GM10266 (cell line): ENCODE data around the gene ARHGEF28.

Experiments used
- DNase-seq: peaks from one replicate; pipeline ENCODE4 v3.0.0; 2012; ENCODE audit errors: extremely low spot score
- TF ChIP-seq, protein P1 (sequence below): IDR thresholded peaks from 2 replicates; pipeline ENCODE4 v1.5.1; 2012; ENCODE audit warnings: mild to moderate bottlenecking, low read depth; ENCODE audit not compliant: control insufficient read depth, insufficient read depth; ENCODE audit errors: missing control alignments

The ARHGEF28 gene

DNA sequence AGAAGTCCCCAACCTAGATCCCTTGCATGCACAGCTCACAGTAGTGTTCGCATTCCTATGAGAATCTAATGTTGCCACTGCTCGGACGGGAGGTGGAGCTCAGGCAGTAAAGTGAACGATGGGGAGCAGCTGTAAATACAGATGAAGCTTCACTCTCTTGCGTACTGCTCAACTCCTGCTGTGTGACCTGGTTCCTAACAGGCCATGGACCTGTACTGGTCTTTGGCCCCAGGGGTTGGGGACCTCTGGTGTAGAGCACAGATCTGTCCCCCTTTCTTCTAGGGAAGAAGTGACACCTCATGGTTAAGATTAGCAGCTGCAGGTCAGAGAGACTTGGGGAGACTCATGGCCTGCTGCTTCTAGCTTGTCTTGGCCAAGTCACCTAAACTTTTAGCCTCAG, 7.1 kb downstream of the ARHGEF28 start:
- TF ChIP-seq, protein P1, sequence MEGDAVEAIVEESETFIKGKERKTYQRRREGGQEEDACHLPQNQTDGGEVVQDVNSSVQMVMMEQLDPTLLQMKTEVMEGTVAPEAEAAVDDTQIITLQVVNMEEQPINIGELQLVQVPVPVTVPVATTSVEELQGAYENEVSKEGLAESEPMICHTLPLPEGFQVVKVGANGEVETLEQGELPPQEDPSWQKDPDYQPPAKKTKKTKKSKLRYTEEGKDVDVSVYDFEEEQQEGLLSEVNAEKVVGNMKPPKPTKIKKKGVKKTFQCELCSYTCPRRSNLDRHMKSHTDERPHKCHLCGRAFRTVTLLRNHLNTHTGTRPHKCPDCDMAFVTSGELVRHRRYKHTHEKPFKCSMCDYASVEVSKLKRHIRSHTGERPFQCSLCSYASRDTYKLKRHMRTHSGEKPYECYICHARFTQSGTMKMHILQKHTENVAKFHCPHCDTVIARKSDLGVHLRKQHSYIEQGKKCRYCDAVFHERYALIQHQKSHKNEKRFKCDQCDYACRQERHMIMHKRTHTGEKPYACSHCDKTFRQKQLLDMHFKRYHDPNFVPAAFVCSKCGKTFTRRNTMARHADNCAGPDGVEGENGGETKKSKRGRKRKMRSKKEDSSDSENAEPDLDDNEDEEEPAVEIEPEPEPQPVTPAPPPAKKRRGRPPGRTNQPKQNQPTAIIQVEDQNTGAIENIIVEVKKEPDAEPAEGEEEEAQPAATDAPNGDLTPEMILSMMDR, result no peak

GRCh38 chr5:73636408-73636807, 10.4 kb downstream of the ARHGEF28 start:
- TF ChIP-seq, protein P1, result no peak

More for the DNA sequence above, 7.1 kb downstream of the ARHGEF28 start:
- no peak for DNase-seq

GRCh38 chr5:73637565-73637964, 11.6 kb downstream of the ARHGEF28 start:
- no peak for DNase-seq
- TF ChIP-seq, protein P1, result no peak

More at GRCh38 chr5:73636408-73636807, 10.4 kb downstream of the ARHGEF28 start:
- DNase-seq, result no peak

DNA sequence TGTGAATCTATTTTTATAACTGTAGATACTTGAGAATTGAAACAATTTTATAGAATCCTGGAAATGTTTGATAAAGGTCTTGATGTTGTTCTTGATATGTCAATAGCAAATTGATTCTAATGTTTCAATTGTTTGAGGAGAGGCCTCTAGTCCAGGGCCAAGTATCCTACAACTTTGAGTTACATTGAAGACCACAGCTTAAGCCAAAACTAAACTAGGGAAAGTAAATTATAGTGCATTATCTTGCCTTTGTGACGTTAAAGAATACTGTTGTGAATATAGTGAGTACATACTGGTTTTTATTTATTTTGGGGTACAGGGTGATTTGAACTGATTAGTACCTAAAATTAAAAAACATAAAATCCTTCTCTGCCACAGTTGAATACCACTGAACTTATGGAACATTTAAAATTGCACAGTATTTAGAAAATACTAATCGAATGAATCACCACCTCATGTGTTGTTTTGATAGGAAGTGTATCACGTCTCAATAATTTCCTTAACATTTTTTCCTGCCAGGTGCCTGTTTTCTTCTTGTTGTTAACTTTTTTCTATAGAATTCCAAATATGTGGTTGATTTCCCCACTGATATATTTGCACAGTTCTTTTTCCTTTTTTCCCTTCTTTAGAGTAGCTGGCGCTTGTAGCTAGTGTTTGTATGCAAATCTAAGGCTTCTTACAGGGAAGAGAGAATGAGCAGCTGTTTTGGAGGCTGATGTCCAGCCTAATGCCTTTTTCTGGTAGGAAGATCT, 12.5 kb downstream of the ARHGEF28 start:
- no peak for DNase-seq
- TF ChIP-seq, protein P1, result no peak

DNA sequence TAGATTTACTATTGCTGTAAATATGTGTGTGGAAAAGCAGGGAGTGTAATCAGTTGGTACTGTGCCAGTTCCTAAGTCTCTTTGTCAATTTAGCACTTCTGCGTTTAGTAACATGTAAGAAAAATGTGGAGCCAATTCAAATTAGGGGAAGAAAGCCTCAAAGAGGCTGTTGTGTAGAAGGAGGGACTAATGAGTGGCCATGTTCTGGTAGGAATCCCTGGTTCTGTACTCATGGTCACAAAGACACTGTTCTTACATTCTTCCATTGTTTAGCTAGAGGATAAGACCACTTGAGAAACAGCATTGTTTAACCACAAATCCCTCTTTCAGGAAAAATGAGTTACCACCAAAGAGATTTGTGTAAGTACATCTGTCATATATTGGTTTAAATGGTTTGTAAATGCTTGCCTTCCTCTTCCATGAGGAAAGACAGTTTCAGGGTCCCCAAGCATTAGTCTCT, 14.9 kb downstream of the ARHGEF28 start:
- DNase-seq, result no peak
- TF ChIP-seq, protein P1, result no peak

- TF ChIP-seq, protein P1, result no peak
- DNase-seq, result no peak
These were observed 15.8 kb downstream of the ARHGEF28 start for GRCh38 chr5:73641811-73642210.

GRCh38 chr5:73642344-73642743, 16.3 kb downstream of the ARHGEF28 start:
- TF ChIP-seq, protein P1, result no peak
- no peak for DNase-seq
